Natural killer cell treated with Interleukin-12 subunit alpha and Interleukin-12 subunit beta and Interleukin-15 and Interleukin-18, amount 100 ng/mL, for 72 hours (primary cell): ENCODE measurements around the gene GRIN1. TPM values are rescaled to one million over a fixed set of nuclear protein-coding genes. Genes with fewer than 3 reads are reported as not detected.

ENCODE experiments used
- ATAC-seq, 2 donors: fragments of 150-1000 bp; cut with Tn5 transposase in 1 of 2; sonication (Bioruptor Pico), chemical (Tn5 transposase) in 1 of 2; 2 replicates each; pipeline ENCODE4 v1.10.0; 2021
- DNase-seq: peaks from one replicate; pipeline ENCODE4 v3.0.0; 2022; ENCODE audit warnings: low spot score
- H3K27ac Mint-ChIP-seq, 2 donors: 1 replicate in 1 of 2; 2 replicates in 1 of 2; pipeline ENCODE4 v1.8.0; 2022; ENCODE audit warnings: mixed read lengths in 2 of 2, mild to moderate bottlenecking in 1 of 2, moderate library complexity in 1 of 2
- H3K27me3 Mint-ChIP-seq, 2 donors: 1 replicate in 1 of 2; 2 replicates in 1 of 2; pipeline ENCODE4 v1.8.0; 2022; ENCODE audit warnings: mixed read lengths in 2 of 2
- H3K36me3 Mint-ChIP-seq: one replicate; pipeline ENCODE4 v1.8.0; 2022; ENCODE audit warnings: mixed read lengths
- H3K4me1 Mint-ChIP-seq, 2 donors: 1 replicate in 1 of 2; 2 replicates in 1 of 2; pipeline ENCODE4 v1.8.0; 2022; ENCODE audit warnings: low read depth in 2 of 2, mixed read lengths in 2 of 2, mild to moderate bottlenecking in 1 of 2
- H3K4me3 Mint-ChIP-seq: one replicate; pipeline ENCODE4 v1.8.0; 2022; ENCODE audit warnings: mixed read lengths
- H3K9me3 Mint-ChIP-seq: 2 replicates; pipeline ENCODE4 v1.8.0; 2022; ENCODE audit warnings: mixed read lengths
- total RNA-seq, 2 donors: library from RNA; stranded (reverse); gene quantifications; one replicate each; pipeline ENCODE4 v1.2.3, GENCODE V29; 2022

The GRIN1 gene
- total RNA-seq, 2 donors from 2014 or later, result 0.11 TPM; not detected in 1

DNA sequence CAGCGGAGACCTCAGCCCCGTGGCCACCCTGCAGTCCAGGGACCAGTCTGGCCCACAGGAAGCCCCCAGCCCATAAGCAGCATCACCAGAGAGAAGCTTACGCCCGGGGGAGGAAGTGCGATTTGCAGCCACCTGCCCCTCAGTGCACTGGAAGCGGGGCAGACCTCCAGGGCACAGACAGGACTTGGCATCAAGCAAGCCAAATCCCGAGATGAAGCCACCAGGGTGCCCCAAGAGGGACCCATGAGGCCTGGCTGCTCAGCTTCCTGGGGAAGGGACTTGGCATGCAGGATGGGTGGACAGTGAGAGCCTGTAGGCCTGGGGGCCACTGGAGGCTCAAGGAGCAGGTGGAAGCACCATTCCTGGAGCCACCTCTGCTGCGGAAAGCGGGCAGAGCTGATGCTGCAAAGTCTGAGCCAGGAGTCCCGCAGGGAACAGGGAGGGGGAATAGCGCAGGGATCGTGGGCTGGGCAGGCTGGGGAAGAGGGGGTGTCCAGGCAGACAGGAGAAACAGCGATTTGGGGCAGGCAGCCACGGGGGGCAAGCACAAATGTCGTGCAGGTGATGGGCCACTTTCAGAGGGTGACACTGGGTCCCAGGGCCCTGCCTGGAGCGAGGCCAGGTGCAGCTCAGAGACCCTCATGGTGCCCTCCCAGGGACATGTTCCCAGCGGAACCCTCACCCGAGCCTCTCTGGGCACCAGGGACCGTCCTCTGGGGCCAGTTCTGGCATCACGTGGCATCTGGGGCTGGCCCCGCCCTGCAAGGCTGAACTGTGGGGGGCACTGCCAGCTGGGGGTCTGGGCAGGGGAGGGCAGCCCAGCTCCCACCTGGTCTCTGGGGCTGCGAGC, 27.7 kb downstream of the GRIN1 start:
- ATAC-seq (no peak), DNase-seq (no peak)
- Mint-ChIP-seq H3K36me3 (no peaks in the 10 kb centered on the region), H3K27me3 (peaks cover 7 to 11% of the 10 kb centered on the region in 2 donors), H3K4me1 (no peaks in the 10 kb centered on the region), H3K27ac (no peak overlapping the region), H3K4me3 (no peak overlapping the region), H3K9me3 (no peaks in the 10 kb centered on the region)

DNA sequence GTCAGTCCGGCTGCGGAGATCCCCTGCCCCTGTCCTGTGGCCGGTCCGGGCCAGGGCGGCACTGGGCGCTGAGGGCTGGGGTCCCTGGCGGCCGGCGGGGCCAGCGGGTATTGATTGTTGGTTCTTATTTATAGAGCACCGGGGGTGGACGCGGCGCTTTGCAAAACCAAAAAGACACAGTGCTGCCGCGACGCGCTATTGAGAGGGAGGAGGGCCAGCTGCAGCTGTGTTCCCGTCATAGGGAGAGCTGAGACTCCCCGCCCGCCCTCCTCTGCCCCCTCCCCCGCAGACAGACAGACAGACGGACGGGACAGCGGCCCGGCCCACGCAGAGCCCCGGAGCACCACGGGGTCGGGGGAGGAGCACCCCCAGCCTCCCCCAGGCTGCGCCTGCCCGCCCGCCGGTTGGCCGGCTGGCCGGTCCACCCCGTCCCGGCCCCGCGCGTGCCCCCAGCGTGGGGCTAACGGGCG, 28.4 kb downstream of the GRIN1 start:
- Mint-ChIP-seq H3K4me1 (no peaks in the 10 kb centered on the region), H3K9me3 (no peaks in the 10 kb centered on the region), H3K36me3 (no peaks in the 10 kb centered on the region), H3K27me3 (peaks cover 7 to 11% of the 10 kb centered on the region in 2 donors), H3K4me3 (no peak overlapping the region), H3K27ac (no peak overlapping the region)
- ATAC-seq (no peak), DNase-seq (no peak)

GRCh38 chr9:137167747-137168572, 29.0 kb downstream of the GRIN1 start:
- ATAC-seq (no peak), DNase-seq (no peak)
- H3K36me3 Mint-ChIP-seq, result no peaks in the 10 kb centered on the region

GRCh38 chr9:137168573-137168903, 29.6 kb downstream of the GRIN1 start:
- Mint-ChIP-seq H3K9me3 (no peaks in the 10 kb centered on the region), H3K36me3 (no peaks in the 10 kb centered on the region), H3K27ac (no peak overlapping the region), H3K4me1 (no peaks in the 10 kb centered on the region), H3K4me3 (no peak overlapping the region), H3K27me3 (peaks cover 7 to 9% of the 10 kb centered on the region in 2 donors)
- no peak for DNase-seq
- ATAC-seq, result peak; percentile 2 to 7

More at GRCh38 chr9:137167747-137168572, 29.0 kb downstream of the GRIN1 start:
- Mint-ChIP-seq H3K27ac (no peak overlapping the region), H3K4me3 (no peak overlapping the region), H3K27me3 (peaks cover 7 to 11% of the 10 kb centered on the region in 2 donors), H3K4me1 (no peaks in the 10 kb centered on the region), H3K9me3 (no peaks in the 10 kb centered on the region)

DNA sequence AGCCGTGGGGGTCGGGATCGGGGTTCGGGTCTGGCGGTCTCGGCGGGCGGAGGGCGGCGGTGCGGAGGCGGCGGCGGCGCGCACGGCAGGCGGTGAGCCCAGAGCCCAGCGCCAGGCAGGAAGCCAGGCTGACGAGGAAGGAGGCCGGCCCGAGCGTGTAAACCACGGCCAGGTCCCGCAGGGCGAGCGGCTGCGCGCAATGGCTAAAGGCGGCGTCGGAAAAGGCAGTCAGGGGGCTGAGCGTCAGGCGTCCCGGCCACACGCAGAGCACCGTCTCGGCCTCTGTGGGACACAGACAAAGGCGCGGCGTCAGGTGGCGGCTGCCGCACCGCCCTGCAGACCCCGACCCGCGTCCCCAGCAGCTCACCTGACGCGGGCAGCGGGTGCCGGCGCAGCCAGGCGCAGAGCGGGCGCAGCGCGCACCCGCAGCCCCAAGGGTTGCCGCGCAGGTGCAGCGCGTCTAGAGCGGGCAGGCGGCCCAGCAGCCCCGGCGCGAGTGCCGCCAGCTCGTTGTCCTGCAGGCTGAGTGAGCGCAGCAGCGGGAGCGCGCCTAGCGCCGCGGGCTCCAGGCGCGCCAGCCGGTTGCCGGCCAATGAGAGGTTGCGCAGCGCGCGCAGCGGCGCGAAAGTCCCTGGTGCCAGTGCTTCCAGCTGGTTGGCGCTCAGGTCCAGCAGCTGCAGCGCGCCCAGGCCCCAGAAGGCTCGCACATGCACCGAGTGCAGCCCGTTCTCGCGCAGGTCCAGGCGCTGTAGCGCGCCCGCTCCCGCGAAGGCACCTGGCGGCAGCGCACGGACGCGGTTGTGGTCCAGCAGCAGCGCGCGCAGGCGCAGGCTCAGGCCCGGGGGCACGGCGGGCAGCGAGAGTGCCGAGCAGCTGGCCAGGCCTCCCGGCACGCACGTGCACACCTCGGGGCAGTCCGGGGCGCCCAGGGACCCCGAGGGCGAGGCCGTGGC, 30.2 kb downstream of the GRIN1 start:
- Mint-ChIP-seq H3K4me1 (no peaks in the 10 kb centered on the region), H3K9me3 (no peaks in the 10 kb centered on the region), H3K36me3 (no peaks in the 10 kb centered on the region), H3K4me3 (peak overlapping the region; percentile 44), H3K27me3 (peaks cover 7 to 9% of the 10 kb centered on the region in 2 donors), H3K27ac (no peak overlapping the region)
- ATAC-seq, result peak; percentile 30 to 36
- DNase-seq, result no peak

- Mint-ChIP-seq H3K4me3 (peak within 1 kb of the TSS; percentile 44), H3K27me3 (peaks cover 7 to 9% of the 10 kb centered on the region in 2 donors), H3K9me3 (no peaks in the 10 kb centered on the region), H3K27ac (no peak within 1 kb of the TSS), H3K4me1 (no peaks in the 10 kb centered on the region), H3K36me3 (no peaks in the 10 kb centered on the region)
- ATAC-seq (no peak), DNase-seq (no peak)
These were observed 31.0 kb downstream of the GRIN1 start, which contains the start of gene LRRC26 for GRCh38 chr9:137169896-137170358. Gene LRRC26 (minus strand): TSS chr9:137170051. CDS start chr9:137169943, 108 bp downstream.

GRCh38 chr9:137170486-137171148, 31.7 kb downstream of the GRIN1 start:
- ATAC-seq (no peak), DNase-seq (no peak)
- no peaks in the 10 kb centered on the region for H3K9me3 Mint-ChIP-seq
- H3K36me3 Mint-ChIP-seq, result no peaks in the 10 kb centered on the region
- peaks cover 7 to 9% of the 10 kb centered on the region in 2 donors for H3K27me3 Mint-ChIP-seq
- H3K4me1 Mint-ChIP-seq, result no peaks in the 10 kb centered on the region
- H3K27ac Mint-ChIP-seq, result no peak overlapping the region
- no peak overlapping the region for H3K4me3 Mint-ChIP-seq

DNA sequence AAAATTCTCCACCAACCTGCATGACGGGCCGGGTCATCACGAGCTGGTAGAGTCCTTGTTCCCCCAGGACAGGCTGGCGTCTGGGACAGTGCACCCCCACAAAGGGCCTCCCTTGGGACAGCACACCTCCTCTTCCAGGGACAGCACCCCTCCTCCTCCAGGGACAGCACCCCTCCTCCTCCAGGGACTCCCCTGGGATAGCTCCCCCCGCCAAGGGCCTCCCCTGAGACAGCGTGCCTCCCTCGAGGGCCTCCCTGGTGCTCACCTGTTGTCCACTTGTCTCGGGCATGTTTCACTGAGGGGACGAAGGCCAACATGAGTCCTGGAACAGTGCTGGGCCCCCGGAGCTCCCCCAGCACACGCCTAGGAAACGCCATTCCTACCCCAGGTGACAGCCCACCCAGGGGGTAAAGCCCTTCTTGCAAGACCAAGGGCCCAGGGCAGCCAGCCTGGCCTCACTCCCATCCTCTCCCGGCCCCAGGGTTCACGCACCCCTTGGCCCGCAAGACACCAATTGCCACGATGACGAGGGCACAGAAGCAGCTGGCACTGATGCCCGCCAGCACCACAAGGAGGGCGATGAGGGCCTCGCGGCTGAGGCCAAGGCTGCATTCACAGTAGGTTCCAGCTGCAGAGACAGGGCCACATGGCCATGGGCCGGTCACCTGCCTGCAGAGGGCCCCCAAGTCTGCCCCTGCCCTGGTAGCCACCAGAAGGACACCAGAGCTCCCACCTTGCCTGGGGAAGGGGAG, 32.4 kb downstream of the GRIN1 start:
- Mint-ChIP-seq H3K9me3 (no peaks in the 10 kb centered on the region), H3K27ac (no peak overlapping the region), H3K27me3 (peaks cover 6 to 9% of the 10 kb centered on the region in 2 donors), H3K4me3 (no peak overlapping the region), H3K36me3 (no peaks in the 10 kb centered on the region), H3K4me1 (peaks cover 0 to 2% of the 10 kb centered on the region in 2 donors)
- ATAC-seq (no peak), DNase-seq (no peak)

DNA sequence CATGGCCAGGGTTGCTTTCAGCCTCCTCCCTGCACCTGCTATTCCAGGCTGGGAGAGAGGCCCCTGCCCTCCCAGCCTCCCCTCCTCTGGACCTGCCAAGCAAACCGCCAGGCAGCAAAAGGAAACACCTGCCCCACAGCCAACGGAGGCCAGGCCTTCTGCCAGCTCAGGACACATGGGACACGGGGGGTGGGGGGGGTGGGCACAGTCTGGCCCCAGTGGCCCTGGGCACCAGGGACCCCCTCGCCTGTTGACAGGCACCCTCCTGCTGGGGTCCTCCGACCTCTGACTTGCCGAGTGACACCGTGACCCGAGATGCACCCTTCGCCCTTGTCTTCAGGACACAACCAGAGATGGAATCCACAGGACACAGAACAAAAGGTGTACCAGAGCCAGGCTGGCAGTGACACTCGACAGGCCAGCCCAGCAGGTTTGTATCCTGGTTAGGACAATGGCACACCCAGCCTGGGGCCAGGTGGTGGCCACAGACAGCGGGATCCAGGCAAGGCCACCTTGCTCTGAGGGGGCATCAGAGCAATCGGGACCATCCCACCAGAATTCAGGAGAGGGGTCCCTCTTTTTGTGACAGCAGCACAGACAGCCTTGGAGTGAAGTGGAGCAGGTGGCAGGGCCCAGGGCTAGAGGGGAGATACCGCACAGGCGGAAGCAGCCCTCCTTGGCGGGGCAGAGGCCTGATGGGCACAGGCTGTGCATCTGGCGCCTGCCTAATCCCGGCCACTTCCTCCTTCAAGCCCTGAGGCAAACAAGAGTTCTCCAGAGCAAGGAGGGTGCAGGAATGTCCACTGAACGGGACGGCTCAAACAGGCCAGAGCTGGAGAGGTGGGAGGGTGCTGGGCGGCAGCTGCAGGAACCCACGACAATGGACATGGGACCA, 34.2 kb downstream of the GRIN1 start:
- no peak for ATAC-seq
- Mint-ChIP-seq H3K36me3 (no peaks in the 10 kb centered on the region), H3K27me3 (peaks cover 0 to 4% of the 10 kb centered on the region in 2 donors), H3K27ac (no peak overlapping the region), H3K9me3 (no peaks in the 10 kb centered on the region), H3K4me1 (peaks cover 0 to 6% of the 10 kb centered on the region in 2 donors), H3K4me3 (no peak overlapping the region)
- DNase-seq, result no peak

DNA sequence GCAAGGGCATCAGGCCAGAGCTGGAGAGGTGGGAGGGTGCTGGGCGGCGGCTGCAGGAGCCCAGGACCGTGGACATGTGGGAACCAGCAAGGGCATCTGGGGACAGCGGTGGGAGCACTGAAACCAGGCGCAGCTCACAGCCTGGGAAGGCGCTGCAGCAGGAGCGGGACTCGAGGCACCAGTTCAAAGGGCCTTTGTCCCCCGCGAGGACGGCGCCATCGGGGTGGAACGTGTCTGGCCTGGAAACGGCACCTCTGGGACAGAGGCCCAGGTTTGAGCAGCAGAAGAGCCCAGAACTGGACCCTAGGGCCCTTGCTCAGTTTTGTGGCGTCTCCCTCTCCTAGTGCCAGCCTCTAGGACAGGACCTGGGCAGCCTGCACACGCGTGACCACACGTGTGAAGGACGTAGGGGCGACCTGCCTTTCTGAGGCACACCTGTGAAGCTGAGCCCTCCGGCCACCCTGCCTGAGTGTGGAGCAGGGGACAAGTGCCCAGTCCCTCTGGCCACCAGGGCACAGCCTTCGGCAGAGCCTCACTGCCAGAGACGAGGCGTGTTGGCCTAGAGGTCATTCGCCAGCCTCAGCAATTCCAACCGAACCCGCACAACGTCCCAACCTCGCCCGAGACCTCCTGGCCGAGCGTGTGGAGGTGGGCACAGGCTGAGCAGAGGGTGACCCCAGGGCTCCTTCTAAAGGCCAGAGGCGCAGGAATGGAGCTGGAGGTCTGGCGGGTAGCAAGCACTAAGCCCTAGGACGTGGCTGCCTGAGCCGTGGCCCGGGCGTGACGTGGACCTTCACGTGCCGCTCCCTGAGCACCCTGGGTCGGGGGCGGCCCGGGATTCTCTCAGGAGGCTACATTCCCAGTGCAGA, 35.1 kb downstream of the GRIN1 start:
- no peak for DNase-seq
- peaks cover 0 to 6% of the 10 kb centered on the region in 2 donors for H3K4me1 Mint-ChIP-seq

More for the DNA sequence above, 35.1 kb downstream of the GRIN1 start:
- no peak overlapping the region for H3K27ac Mint-ChIP-seq
- no peaks in the 10 kb centered on the region for H3K36me3 Mint-ChIP-seq
- H3K27me3 Mint-ChIP-seq, result peaks cover 0 to 4% of the 10 kb centered on the region in 2 donors
- no peaks in the 10 kb centered on the region for H3K9me3 Mint-ChIP-seq
- no peak overlapping the region for H3K4me3 Mint-ChIP-seq
- no peak for ATAC-seq
